Measurements from ENCODE around the gene NAGK.
A peak's percentile ranks its signal among the peaks of the same experiment; 100 is the strongest.
"Not testable (repeated sequence)": the region's sequence is repeated elsewhere in the genome, so short reads cannot be mapped to it uniquely, and the experiment has no call there.

The NAGK gene

DNA sequence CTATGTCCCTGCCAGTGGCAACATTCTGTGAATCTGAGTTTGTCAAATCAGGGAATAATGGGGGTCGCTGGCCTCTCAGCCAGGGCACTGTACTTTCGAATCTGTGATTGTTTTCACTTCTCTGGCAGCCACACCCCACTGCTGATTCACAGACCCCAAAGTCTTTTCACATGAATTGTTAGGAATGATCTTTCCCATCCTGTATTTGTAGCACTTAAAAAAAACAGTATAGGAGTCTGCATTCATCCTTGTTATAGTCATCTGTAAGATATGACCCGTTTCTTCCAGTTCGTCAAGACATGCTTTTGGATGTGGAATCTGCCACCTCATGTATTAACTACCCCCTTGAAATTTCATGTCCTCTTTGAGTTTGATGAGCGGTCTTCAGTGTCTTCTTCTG, 928 bp downstream of the NAGK start:
- peak; percentile 33 for DNase-seq (ENCODE audit: low read depth)

DNA sequence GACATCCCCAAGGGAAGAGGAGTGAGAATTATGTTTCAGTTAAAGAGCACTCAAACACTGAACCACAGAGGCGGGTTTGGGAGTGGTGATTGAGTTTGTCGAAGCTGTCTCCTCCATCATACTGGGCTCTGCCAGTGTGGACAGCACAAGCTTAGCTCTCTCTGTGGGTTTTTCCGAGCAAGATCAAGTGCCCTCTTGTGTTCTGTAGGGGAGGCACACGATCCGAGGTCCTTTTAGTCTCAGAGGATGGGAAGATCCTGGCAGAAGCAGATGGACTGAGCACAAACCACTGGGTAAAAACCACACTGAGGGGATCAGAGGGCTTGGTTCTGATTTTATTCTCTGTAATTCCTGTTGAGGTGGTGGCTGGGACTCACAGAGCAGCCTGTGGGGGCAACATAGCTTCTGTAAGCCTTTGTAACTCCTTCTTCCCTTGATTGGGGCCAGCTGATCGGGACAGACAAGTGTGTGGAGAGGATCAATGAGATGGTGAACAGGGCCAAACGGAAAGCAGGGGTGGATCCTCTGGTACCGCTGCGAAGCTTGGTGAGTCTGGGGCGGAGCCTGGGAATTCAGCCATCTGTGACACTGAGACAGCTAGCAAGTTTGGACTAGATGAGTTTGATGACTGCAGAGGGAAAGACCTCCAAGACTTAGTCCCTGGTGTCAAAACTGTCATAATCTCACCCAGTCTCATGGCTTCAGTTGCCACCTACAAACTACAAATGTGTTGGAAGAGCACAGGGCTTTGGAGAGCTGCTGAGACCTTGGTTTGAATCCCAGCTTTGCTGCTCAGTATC, 2.0 kb downstream of the NAGK start:
- DNase-seq (ENCODE audit: low read depth): peak; percentile 41

DNA sequence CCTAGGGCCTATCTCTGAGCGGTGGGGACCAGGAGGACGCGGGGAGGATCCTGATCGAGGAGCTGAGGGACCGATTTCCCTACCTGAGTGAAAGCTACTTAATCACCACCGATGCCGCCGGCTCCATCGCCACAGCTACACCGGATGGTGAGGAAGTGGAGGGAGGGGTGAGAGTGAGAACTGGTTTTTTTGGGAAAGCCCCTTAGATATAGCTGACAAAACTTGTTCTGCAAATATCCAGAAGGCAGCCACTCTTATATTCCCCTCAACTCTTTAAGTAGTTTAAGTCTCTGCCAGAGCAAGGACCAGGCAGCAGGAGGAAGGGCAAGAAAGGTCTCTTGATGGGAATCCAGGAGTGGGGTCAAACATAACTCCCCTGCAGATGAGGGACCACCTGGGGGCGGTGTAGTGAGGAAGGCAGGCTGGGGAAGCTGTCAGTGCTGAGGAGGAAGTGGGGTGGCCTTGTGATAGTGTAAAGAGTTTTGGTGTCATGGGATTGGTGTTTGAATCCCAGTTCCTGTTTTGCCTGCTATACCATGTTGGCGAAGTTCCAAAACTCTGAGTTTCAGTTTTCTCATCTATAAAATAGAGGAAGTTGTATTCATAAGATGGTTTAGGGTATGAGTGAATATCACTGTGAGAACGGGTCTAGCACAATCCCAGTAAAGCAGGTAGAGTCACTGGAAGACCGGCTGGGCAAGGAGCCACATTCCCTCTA, 3.4 kb downstream of the NAGK start:
- no peak for DNase-seq (ENCODE audit: low read depth)

GRCh38 chr2:71072492-71072891, 4.0 kb downstream of the NAGK start:
- DNase-seq (ENCODE audit: low read depth): no peak

GRCh38 chr2:71073475-71073874, 5.0 kb downstream of the NAGK start:
- no peak for DNase-seq (ENCODE audit: low read depth)

DNA sequence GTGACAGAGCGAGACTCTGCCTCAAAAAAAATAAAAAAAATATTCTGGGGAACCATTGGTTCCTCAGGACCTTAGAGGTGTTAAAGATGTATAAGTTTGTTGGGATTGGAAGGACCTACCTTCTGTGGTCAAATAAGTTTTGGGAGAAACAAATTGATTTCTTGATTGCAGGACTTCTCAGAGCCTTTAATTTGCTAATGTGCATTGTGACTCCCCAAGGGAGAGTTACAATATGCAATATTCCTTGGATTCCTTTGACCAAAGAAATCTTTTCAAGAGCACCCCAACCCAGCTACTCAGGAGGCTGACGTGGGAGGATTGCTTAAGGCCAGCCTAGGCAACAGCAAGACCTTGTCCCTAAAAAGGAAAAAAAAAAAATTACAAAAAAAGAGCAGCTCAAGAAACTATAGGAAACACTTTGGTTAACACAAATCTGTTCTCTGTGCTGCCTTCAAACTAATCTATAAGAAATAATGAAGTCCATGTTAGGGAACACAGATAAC, 6.5 kb downstream of the NAGK start:
- DNase-seq (ENCODE audit: low read depth): no peak

GRCh38 chr2:71078624-71079023, 10.2 kb downstream of the NAGK start:
- no peak for DNase-seq (ENCODE audit: low read depth)

- DNase-seq (ENCODE audit: low read depth): no peak
These were observed 14.2 kb downstream of the NAGK start for GRCh38 chr2:71082402-71083252.

DNA sequence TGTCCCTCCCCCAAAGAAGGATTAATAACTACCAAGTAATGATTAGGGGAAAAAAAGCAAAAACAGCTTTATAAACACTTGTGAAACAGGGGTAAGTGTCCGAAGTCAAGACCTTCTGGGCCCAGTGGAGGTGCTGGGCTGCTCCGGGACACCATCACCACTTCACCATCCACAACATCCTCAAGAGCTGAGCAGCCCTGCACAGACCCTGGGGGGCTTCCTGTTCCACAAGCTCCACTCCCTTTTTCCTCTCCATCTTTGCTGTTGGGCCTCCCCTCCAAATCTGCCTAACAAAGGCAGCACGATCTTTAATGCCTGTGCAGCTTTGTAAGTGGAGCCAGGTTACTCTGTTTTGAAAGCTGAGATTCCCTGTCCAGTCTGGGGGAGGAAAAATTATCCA, 14.8 kb downstream of the NAGK start:
- not testable (repeated sequence) for DNase-seq (ENCODE audit: low read depth)

DNA sequence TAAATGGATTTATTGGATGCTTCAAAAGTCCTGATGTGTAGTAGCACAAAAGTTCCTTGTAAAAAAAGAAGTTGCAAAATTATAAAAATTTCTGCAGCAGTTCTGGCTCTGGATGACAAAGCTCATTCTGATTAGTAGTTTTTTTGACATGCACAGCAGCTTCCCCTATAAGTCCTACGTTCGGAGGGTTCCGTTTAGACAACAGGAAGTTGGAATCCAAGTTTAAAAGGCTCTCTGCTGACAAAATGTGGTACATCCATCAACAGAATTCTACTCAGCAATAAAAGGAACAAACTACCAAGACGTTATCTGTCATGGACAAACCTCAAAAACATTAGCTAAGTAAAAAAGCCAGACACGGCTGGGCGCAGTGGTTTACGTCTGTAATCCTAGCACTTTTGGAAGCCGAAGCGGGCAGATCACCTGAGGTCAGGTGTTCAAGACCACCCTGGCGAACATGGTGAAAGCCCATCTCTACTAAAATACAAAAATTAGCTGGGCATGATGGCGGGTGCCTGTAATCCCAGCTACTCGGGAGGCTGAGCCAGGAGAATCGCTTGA, 15.4 kb downstream of the NAGK start:
- not testable (repeated sequence) for DNase-seq (ENCODE audit: low read depth)

- not testable (repeated sequence) for DNase-seq (ENCODE audit: low read depth)
These were observed 17.0 kb downstream of the NAGK start for GRCh38 chr2:71085325-71086003.

DNA sequence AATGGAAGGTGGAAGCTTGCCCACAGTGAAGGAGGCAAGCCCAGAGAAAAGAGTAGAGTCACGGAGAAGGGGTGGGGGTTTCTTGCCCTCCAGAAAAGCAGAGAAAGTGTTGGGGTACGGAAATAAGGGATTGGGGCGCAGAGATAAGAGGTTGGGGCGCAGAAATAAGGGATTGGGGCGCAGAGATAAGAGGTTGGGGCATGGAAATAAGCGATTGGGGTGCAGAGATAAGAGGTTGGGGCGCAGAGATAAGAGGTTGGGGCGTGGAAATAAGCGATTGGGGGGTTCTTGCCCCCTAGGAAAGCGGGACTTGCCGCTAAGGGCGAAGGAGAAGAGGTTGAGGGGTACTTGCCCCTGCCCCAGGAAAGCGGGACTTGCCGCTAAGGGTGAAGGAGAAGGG, 21.0 kb downstream of the NAGK start:
- not testable (repeated sequence) for DNase-seq (ENCODE audit: low read depth)

DNA sequence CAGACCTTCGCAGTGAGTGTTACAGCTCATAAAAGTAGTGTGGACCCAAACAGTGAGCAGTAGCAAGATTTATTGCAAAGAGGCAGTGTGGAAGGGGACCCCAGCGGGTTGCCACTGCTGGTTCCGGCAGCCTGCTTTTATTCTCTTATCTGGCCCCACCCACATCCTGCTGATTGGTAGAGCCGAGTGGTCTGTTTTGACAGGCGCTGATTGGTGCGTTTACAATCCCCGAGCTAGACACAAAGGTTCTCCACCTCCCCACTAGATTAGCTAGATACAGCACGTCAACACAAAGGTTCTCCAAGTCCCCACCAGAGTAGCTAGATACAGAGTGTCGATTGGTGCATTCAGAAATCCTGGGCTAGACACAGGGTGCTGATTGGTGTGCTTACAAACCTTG, 23.4 kb downstream of the NAGK start:
- not testable (repeated sequence) for DNase-seq (ENCODE audit: low read depth)

- DNase-seq (ENCODE audit: low read depth): not testable (repeated sequence)
These were observed 24.2 kb downstream of the NAGK start for GRCh38 chr2:71092491-71093260.

- peak; percentile 76 for DNase-seq (ENCODE audit: low read depth)
These were observed 31.9 kb downstream of the NAGK start for GRCh38 chr2:71100195-71100964.

DNA sequence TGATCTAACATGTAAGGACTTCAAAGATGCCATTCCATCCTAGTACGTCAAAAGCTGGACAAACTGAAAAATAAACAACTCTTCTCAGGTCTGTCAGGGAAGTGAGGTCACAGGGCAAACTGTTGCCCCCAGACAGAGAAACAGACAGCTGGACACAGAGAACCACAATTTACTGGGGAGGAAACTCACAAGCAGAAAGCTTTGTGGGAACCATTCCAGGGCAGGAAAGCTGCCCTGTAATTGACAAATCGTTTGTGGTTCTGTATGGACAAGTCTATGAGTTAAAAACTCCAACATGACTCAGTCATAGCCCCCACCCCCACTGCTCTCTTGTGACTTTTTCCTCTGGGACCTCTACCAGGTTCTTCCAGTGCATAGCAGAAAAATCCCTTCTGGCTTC, 33.2 kb downstream of the NAGK start:
- DNase-seq (ENCODE audit: low read depth): peak; percentile 91

DNA sequence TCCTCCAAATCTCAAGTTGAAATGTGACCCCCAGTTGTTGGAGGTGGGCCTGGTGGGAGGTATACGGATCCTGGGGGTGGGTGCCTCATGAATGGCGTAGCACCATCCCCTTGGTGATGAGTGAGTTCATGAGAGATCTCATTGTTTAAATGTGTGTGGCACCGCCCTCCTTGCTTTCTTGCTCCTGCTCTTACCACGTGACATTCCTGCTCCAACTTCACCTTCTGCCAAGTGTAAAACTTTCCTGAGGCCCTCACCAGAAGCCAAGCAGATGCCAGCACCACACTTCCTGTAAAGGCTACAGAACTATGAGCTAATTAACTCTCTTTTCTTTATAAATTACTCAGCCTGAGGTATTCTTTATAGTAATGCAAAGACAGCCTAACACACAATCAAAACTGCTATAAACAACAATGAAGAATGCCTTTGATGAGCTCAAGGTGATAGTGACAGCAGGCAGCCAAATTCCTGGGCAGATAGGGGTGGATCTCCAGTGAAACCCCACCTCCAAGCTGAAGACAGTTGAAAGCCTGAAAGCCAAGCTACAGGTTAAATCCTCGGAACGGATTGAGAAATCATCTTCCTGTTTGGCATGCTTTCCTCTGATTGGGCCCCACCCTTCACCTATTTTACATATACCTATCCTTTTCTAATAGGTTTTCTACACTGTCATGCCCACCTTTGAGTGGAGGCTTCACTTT, 34.7 kb downstream of the NAGK start:
- no peak for DNase-seq (ENCODE audit: low read depth)

DNA sequence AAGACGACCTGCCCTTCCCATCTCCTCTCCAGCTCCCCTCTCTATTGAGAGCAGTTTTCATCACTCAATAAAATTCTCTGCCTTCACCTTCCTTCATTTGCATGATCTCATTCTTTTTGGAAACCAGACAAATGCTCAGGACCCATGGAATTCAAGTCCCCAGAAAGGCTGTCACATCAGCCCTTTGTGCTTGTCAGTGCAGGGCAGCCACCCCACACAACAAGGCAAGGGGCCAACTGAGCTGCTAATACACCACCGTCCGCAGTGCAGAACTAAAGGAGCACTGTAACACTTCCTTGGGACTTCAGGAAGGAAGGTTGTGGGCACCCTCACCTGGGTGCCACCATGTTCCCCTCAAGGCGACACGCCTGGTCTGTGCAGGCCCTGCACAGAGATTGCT, 35.4 kb downstream of the NAGK start:
- no peak for DNase-seq (ENCODE audit: low read depth)

DNA sequence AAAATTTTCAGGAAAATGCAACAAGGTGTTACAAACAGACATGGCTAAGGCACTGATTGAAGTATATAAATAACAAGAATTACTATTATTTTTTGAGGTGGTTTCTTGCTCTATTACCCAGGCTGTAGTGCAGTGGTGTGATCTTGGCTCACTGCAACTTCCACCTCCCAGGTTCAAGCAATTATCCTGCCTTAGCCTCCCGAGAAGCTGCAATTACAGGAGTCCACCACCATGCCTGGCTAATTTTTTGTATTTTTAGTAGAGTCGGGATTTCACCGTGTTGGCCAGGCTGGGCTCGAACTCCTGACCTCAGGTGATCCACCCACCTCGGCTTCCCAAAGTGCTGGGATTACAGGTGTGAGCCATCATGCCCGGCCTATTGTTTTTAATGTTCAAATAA, 38.0 kb downstream of the NAGK start:
- DNase-seq (ENCODE audit: low read depth): not testable (repeated sequence)
